Liver (tissue), 3 donors: ENCODE measurements around the gene USP47.

Experiments used
- EGR1 ChIP-seq, 2 donors: IDR thresholded peaks; 2 replicates each; pipeline ENCODE4 v1.6.1; 2016 to 2018; ENCODE audit warnings: antibody characterized with exemption in 2 of 2, low read depth in 2 of 2
- FOXA1 ChIP-seq: IDR thresholded peaks from 2 replicates; pipeline ENCODE4 v1.6.1; 2016; ENCODE audit warnings: antibody characterized with exemption
- FOXA2 ChIP-seq: IDR thresholded peaks from 2 replicates; pipeline ENCODE4 v1.6.1; 2016; ENCODE audit warnings: antibody characterized with exemption
- HNF4G ChIP-seq: IDR thresholded peaks from 2 replicates; pipeline ENCODE4 v1.6.1; 2016; ENCODE audit warnings: antibody characterized with exemption
- JUND ChIP-seq, 2 donors: IDR thresholded peaks; 2 replicates each; pipeline ENCODE4 v1.6.1; 2016; ENCODE audit warnings: antibody characterized with exemption in 2 of 2
- MAX ChIP-seq: IDR thresholded peaks from 2 replicates; pipeline ENCODE4 v1.6.1; 2016; ENCODE audit warnings: antibody characterized with exemption
- SP1 ChIP-seq: IDR thresholded peaks from 2 replicates; pipeline ENCODE4 v1.6.1; 2018; ENCODE audit warnings: antibody characterized with exemption, mild to moderate bottlenecking
- YY1 ChIP-seq: IDR thresholded peaks from 2 replicates; pipeline ENCODE4 v1.6.1; 2016; ENCODE audit warnings: antibody characterized with exemption, mild to moderate bottlenecking
- ZBTB33 ChIP-seq: IDR thresholded peaks from 2 replicates; pipeline ENCODE4 v1.6.1; 2016; ENCODE audit warnings: antibody characterized with exemption
- TF ChIP-seq, protein P1 (sequence below): fragments of 150-350 bp; IDR thresholded peaks from 2 replicates; pipeline ENCODE4 v1.5.1; 2017; ENCODE audit warnings: improper control_type of control experiment, low read depth, low read length; ENCODE audit not compliant: missing input control
- TF ChIP-seq, protein P2 (sequence below): IDR thresholded peaks from 2 replicates; pipeline ENCODE4 v1.6.1; 2016; ENCODE audit warnings: antibody characterized with exemption, mild to moderate bottlenecking
- TF ChIP-seq, protein P3 (sequence below): IDR thresholded peaks from 2 replicates; pipeline ENCODE4 v1.6.1; 2016; ENCODE audit warnings: antibody characterized with exemption
- donor health status: healthy.
- donor health status: healthy.

DNA sequence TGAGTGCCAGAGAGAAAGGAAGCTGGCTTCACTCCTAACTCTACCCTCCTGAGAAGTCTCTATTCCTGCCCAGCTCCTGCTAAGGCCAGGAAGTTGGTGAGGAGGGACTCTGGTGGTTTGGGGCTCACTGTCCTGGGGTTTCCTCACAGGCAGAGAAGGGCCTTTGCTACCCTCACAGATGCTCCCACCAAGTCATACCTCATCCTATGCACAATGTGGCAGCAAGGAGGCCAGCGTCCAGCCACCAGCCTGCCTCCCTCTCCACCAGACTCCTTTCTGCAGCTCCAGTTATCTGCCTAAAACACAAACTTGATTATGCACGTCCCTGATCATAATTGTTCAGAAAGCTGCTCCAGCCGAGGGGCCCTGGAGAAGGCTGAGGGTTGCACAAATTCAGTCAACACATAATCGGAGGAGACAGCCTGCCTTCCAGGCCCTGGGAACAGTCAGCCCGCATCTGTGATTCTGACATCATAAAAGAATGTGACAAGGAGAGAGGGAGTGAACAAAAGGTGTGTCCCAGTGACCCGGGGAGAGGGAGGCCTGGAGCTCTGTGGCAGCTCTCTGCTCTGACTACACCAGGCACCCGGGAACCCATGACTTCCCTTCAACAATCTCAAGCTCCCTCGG, 137.8 kb downstream of the USP47 start:
- TF ChIP-seq FOXA2 (no peak), ZBTB33 (no peak), EGR1 (IDR thresholded peaks at IDR 0.05; ENCODE audit: low read depth in 2 of 2) (no peak), FOXA1 (no peak), SP1 (no peak), MAX (no peak), HNF4G (no peak), JUND (IDR thresholded peaks at IDR 0.05) (no peak), YY1 (no peak)
- TF ChIP-seq, protein P1, sequence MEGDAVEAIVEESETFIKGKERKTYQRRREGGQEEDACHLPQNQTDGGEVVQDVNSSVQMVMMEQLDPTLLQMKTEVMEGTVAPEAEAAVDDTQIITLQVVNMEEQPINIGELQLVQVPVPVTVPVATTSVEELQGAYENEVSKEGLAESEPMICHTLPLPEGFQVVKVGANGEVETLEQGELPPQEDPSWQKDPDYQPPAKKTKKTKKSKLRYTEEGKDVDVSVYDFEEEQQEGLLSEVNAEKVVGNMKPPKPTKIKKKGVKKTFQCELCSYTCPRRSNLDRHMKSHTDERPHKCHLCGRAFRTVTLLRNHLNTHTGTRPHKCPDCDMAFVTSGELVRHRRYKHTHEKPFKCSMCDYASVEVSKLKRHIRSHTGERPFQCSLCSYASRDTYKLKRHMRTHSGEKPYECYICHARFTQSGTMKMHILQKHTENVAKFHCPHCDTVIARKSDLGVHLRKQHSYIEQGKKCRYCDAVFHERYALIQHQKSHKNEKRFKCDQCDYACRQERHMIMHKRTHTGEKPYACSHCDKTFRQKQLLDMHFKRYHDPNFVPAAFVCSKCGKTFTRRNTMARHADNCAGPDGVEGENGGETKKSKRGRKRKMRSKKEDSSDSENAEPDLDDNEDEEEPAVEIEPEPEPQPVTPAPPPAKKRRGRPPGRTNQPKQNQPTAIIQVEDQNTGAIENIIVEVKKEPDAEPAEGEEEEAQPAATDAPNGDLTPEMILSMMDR: no peak
- TF ChIP-seq, protein P2, sequence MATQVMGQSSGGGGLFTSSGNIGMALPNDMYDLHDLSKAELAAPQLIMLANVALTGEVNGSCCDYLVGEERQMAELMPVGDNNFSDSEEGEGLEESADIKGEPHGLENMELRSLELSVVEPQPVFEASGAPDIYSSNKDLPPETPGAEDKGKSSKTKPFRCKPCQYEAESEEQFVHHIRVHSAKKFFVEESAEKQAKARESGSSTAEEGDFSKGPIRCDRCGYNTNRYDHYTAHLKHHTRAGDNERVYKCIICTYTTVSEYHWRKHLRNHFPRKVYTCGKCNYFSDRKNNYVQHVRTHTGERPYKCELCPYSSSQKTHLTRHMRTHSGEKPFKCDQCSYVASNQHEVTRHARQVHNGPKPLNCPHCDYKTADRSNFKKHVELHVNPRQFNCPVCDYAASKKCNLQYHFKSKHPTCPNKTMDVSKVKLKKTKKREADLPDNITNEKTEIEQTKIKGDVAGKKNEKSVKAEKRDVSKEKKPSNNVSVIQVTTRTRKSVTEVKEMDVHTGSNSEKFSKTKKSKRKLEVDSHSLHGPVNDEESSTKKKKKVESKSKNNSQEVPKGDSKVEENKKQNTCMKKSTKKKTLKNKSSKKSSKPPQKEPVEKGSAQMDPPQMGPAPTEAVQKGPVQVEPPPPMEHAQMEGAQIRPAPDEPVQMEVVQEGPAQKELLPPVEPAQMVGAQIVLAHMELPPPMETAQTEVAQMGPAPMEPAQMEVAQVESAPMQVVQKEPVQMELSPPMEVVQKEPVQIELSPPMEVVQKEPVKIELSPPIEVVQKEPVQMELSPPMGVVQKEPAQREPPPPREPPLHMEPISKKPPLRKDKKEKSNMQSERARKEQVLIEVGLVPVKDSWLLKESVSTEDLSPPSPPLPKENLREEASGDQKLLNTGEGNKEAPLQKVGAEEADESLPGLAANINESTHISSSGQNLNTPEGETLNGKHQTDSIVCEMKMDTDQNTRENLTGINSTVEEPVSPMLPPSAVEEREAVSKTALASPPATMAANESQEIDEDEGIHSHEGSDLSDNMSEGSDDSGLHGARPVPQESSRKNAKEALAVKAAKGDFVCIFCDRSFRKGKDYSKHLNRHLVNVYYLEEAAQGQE: no peak
- TF ChIP-seq, protein P3, sequence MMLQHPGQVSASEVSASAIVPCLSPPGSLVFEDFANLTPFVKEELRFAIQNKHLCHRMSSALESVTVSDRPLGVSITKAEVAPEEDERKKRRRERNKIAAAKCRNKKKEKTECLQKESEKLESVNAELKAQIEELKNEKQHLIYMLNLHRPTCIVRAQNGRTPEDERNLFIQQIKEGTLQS: no peak
